Measurements from ENCODE around the gene VTN.

- TF ChIP-seq CTCF (IDR thresholded peaks at IDR 0.05; ENCODE audit: insufficient read depth, low read length, poor library complexity, severe bottlenecking) (no peak), EZH2phosphoT487 (conservative IDR thresholded peaks at IDR 0.05; ENCODE audit: low read length) (no peak)
Measured at GRCh38 chr17:28407974-28408306, 37.8 kb upstream of the VTN start.
